ENCODE data around the gene KRTAP10-4.
"Not testable (repeated sequence)": the region's sequence is repeated elsewhere in the genome, so short reads cannot be mapped to it uniquely, and the experiment has no call there.

KRTAP10-4 gene

GRCh38 chr21:44573630-44574456 is at the start of gene KRTAP10-4:
Gene KRTAP10-4 (plus strand): TSS chr21:44573729. CDS start chr21:44573759, 30 bp downstream.
- H3K4me3 ChIP-seq; H3K27ac ChIP-seq; DNase-seq (ENCODE audit: low spot score): not testable (repeated sequence)

- TF ChIP-seq CTCF (IDR thresholded peaks at IDR 0.05), result no peak
- DNase-seq (ENCODE audit: low spot score), result no peak
- H3K27ac ChIP-seq, result no peak overlapping the region
- H3K4me3 ChIP-seq, result no peak overlapping the region
Measured at GRCh38 chr21:44524414-44525371, 48.8 kb upstream of the KRTAP10-4 start.

- DNase-seq (ENCODE audit: low spot score), result no peak
- TF ChIP-seq CTCF (IDR thresholded peaks at IDR 0.05), result no peak
- H3K4me3 ChIP-seq, result no peak overlapping the region
Measured at GRCh38 chr21:44525391-44526095, 48.0 kb upstream of the KRTAP10-4 start.

GRCh38 chr21:44526096-44526997 is 47.2 kb upstream of the KRTAP10-4 start:
- TF ChIP-seq CTCF (IDR thresholded peaks at IDR 0.05), result no peak
- no peak for DNase-seq (ENCODE audit: low spot score)
- Histone ChIP-seq H3K27ac (no peak overlapping the region), H3K4me3 (no peak overlapping the region)

More at GRCh38 chr21:44525391-44526095, 48.0 kb upstream of the KRTAP10-4 start:
- no peak overlapping the region for H3K27ac ChIP-seq

- TF ChIP-seq CTCF (IDR thresholded peaks at IDR 0.05), result no peak
- H3K27ac ChIP-seq, result no peak overlapping the region
- H3K4me3 ChIP-seq, result no peak overlapping the region
- no peak for DNase-seq (ENCODE audit: low spot score)
Measured at GRCh38 chr21:44527156-44527982, 46.2 kb upstream of the KRTAP10-4 start.

- no peak overlapping the region for H3K4me3 ChIP-seq
- no peak for TF ChIP-seq CTCF (IDR thresholded peaks at IDR 0.05)
- no peak for DNase-seq (ENCODE audit: low spot score)
- H3K27ac ChIP-seq, result no peak overlapping the region
Measured at GRCh38 chr21:44527983-44528633, 45.4 kb upstream of the KRTAP10-4 start.
